HEK293 (cell line): ENCODE measurements around the gene KCNJ14.

Experiments used
- CTCF ChIA-PET: fragments of 350-600 bp; formaldehyde crosslinking; extraction: SDS; loops from one replicate; lab custom pipeline; 2021; ENCODE audit warnings: antibody characterized with exemption; lab: Yijun Ruan, JAX
- POLR2A ChIA-PET: fragments of 300-600 bp; formaldehyde crosslinking; extraction: SDS; loops from one replicate; lab custom pipeline; 2020; ENCODE audit warnings: antibody characterized with exemption, inconsistent platforms; lab: Yijun Ruan, JAX
- H3K27ac ChIP-seq: fragments of 200-500 bp; sonication (Bioruptor generic); 2 replicates; pipeline ENCODE4 v1.5.1; 2014; ENCODE audit warnings: low read depth, low read length, control low read depth, inconsistent platforms; ENCODE audit errors: extremely low read depth
- H3K36me3 ChIP-seq, 2 experiments: fragments of 200-500 bp in 1 of 2; sonication (Bioruptor generic) in 1 of 2; 1 replicate in 1 of 2; 2 replicates in 1 of 2; pipeline ENCODE4 v1.5.1; 2014 to 2017; ENCODE audit warnings: inconsistent platforms in 2 of 2, low read length in 2 of 2; ENCODE audit not compliant: control insufficient read depth in 2 of 2, insufficient read depth in 1 of 2
- H3K4me1 ChIP-seq: fragments of 200-500 bp; sonication (Bioruptor generic); 2 replicates; pipeline ENCODE4 v1.5.1; 2014; ENCODE audit warnings: mild to moderate bottlenecking, low read length, inconsistent platforms; ENCODE audit not compliant: control insufficient read depth, insufficient read depth
- H3K4me3 ChIP-seq: 2 replicates; pipeline ENCODE4 v1.5.1; 2011; ENCODE audit warnings: low read depth, mild to moderate bottlenecking, control low read depth, low read length, moderate library complexity
- H3K9me3 ChIP-seq: fragments of 200-500 bp; sonication (Bioruptor generic); 2 replicates; pipeline ENCODE4 v1.5.1; 2014; ENCODE audit warnings: low read depth, low read length, inconsistent platforms; ENCODE audit not compliant: control insufficient read depth, insufficient read depth
- EGR2 ChIP-seq: fragments of 450-650 bp; formaldehyde crosslinking; IDR thresholded peaks from 2 replicates; pipeline ENCODE4 v1.5.1; 2016; ENCODE audit warnings: low read depth, missing biosample characterization, missing genetic modification characterization
- KLF16 ChIP-seq: fragments of 450-650 bp; formaldehyde crosslinking; IDR thresholded peaks from 2 replicates; pipeline ENCODE4 v1.5.1; 2017; ENCODE audit warnings: missing biosample characterization, missing genetic modification characterization
- KLF9 ChIP-seq: fragments of 450-650 bp; formaldehyde crosslinking; IDR thresholded peaks from 2 replicates; pipeline ENCODE4 v1.5.1; 2016; ENCODE audit warnings: missing biosample characterization, missing genetic modification characterization, low read depth
- OVOL3 ChIP-seq: fragments of 450-650 bp; formaldehyde crosslinking; IDR thresholded peaks from 2 replicates; pipeline ENCODE4 v1.5.1; 2016; ENCODE audit warnings: missing biosample characterization, missing genetic modification characterization
- RBAK ChIP-seq: fragments of 450-650 bp; formaldehyde crosslinking; IDR thresholded peaks from 2 replicates; pipeline ENCODE4 v1.5.1; 2016; ENCODE audit warnings: missing biosample characterization, missing genetic modification characterization
- YY2 ChIP-seq: fragments of 450-650 bp; formaldehyde crosslinking; IDR thresholded peaks from 2 replicates; pipeline ENCODE4 v1.5.1; 2016; ENCODE audit warnings: missing biosample characterization, missing genetic modification characterization
- ZIC2 ChIP-seq: fragments of 450-650 bp; formaldehyde crosslinking; IDR thresholded peaks from 2 replicates; pipeline ENCODE4 v1.5.1; 2016; ENCODE audit warnings: missing biosample characterization, missing genetic modification characterization
- ZNF112 ChIP-seq: fragments of 450-650 bp; formaldehyde crosslinking; IDR thresholded peaks from 2 replicates; pipeline ENCODE4 v1.5.0; 2017; ENCODE audit warnings: missing biosample characterization, missing genetic modification characterization
- ZNF132 ChIP-seq: fragments of 450-650 bp; formaldehyde crosslinking; IDR thresholded peaks from 2 replicates; pipeline ENCODE4 v1.5.1; 2017; ENCODE audit warnings: missing biosample characterization, missing genetic modification characterization, borderline replicate concordance
- ZNF202 ChIP-seq: fragments of 450-650 bp; formaldehyde crosslinking; IDR thresholded peaks from 2 replicates; pipeline ENCODE4 v1.5.1; 2016; ENCODE audit warnings: missing biosample characterization, missing genetic modification characterization, borderline replicate concordance
- ZNF214 ChIP-seq: fragments of 450-650 bp; formaldehyde crosslinking; IDR thresholded peaks from 2 replicates; pipeline ENCODE4 v1.5.1; 2017; ENCODE audit warnings: missing biosample characterization, mild to moderate bottlenecking, missing genetic modification characterization, borderline replicate concordance
- ZNF223 ChIP-seq: fragments of 450-650 bp; formaldehyde crosslinking; IDR thresholded peaks from 2 replicates; pipeline ENCODE4 v1.5.1; 2016; ENCODE audit warnings: missing biosample characterization, missing genetic modification characterization
- ZNF48 ChIP-seq: fragments of 450-650 bp; formaldehyde crosslinking; IDR thresholded peaks from 2 replicates; pipeline ENCODE4 v1.5.1; 2016; ENCODE audit warnings: missing biosample characterization, missing genetic modification characterization
- ZNF501 ChIP-seq: fragments of 450-650 bp; formaldehyde crosslinking; IDR thresholded peaks from 2 replicates; pipeline ENCODE4 v1.5.1; 2016; ENCODE audit warnings: missing biosample characterization, missing genetic modification characterization
- ZNF596 ChIP-seq: fragments of 450-650 bp; IDR thresholded peaks from 2 replicates; pipeline ENCODE4 v1.5.0; 2018; ENCODE audit warnings: missing biosample characterization, mild to moderate bottlenecking, missing genetic modification characterization, moderate library complexity
- ZNF837 ChIP-seq: fragments of 450-650 bp; formaldehyde crosslinking; IDR thresholded peaks from 2 replicates; pipeline ENCODE4 v1.5.1; 2016; ENCODE audit warnings: missing biosample characterization, missing genetic modification characterization
- ZSCAN16 ChIP-seq: fragments of 450-650 bp; formaldehyde crosslinking; IDR thresholded peaks from 2 replicates; pipeline ENCODE4 v1.5.1; 2016; ENCODE audit warnings: missing biosample characterization, missing genetic modification characterization
- TF ChIP-seq, protein P1 (sequence below): fragments of 450-650 bp; formaldehyde crosslinking; IDR thresholded peaks from 2 replicates; pipeline ENCODE4 v1.5.1; 2016; ENCODE audit warnings: missing biosample characterization, missing genetic modification characterization
- TF ChIP-seq, protein P2 (sequence below): fragments of 450-650 bp; formaldehyde crosslinking; IDR thresholded peaks from 2 replicates; pipeline ENCODE4 v1.5.1; 2017; ENCODE audit warnings: missing biosample characterization, missing genetic modification characterization

Gene KCNJ14

DNA sequence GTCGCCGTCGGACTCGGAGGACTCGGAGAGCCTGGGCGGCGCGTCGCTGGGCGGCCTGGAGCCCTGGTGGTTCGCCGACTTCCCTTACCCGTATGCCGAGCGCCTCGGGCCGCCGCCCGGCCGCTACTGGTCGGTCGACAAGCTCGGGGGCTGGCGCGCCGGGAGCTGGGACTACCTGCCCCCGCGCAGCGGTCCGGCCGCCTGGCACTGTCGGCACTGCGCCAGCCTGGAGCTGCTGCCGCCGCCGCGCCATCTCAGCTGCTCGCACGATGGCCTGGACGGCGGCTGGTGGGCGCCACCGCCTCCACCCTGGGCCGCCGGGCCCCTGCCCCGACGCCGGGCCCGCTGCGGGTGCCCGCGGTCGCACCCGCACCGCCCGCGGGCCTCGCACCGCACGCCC, 12.1 kb upstream of the KCNJ14 start:
- POLR2A ChIA-PET, result no interaction called here
- peaks cover 15 to 16% of the 10 kb centered on the region in 2 experiments for H3K36me3 ChIP-seq
- CTCF ChIA-PET, result interaction anchor here (0.5 to 1.1 kb wide), 4 partner anchors 20 to 148 kb away, joined by 3 to 4 read pairs (median 4); partner anchors contain the start of gene KDELR1
- TF ChIP-seq KLF16 (tag by site-specific recombination), result no peak
- TF ChIP-seq RBAK (tag by site-specific recombination), result no peak
- TF ChIP-seq, protein P1, sequence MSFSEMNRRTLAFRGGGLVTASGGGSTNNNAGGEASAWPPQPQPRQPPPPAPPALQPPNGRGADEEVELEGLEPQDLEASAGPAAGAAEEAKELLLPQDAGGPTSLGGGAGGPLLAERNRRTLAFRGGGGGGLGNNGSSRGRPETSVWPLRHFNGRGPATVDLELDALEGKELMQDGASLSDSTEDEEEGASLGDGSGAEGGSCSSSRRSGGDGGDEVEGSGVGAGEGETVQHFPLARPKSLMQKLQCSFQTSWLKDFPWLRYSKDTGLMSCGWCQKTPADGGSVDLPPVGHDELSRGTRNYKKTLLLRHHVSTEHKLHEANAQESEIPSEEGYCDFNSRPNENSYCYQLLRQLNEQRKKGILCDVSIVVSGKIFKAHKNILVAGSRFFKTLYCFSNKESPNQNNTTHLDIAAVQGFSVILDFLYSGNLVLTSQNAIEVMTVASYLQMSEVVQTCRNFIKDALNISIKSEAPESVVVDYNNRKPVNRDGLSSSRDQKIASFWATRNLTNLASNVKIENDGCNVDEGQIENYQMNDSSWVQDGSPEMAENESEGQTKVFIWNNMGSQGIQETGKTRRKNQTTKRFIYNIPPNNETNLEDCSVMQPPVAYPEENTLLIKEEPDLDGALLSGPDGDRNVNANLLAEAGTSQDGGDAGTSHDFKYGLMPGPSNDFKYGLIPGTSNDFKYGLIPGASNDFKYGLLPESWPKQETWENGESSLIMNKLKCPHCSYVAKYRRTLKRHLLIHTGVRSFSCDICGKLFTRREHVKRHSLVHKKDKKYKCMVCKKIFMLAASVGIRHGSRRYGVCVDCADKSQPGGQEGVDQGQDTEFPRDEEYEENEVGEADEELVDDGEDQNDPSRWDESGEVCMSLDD (tag by site-specific recombination), result no peak
- TF ChIP-seq YY2, result no peak
- no peak for TF ChIP-seq ZNF596 (tag by site-specific recombination)
- TF ChIP-seq KLF9, result no peak
- no peak for TF ChIP-seq ZNF501 (tag by site-specific recombination)
- TF ChIP-seq ZNF223 (tag by site-specific recombination), result no peak
- TF ChIP-seq ZNF132 (tag by site-specific recombination), result no peak
- TF ChIP-seq ZNF202 (tag by site-specific recombination), result no peak
- no peak for TF ChIP-seq ZNF48 (tag by site-specific recombination)
- no peak for TF ChIP-seq EGR2 (tag by site-specific recombination)
- no peak for TF ChIP-seq OVOL3
- no peak for TF ChIP-seq ZNF837 (tag by site-specific recombination)
- no peak for TF ChIP-seq ZIC2 (tag by site-specific recombination)
- no peak for TF ChIP-seq ZNF214
- no peak for TF ChIP-seq ZNF112 (tag by site-specific recombination)
- H3K4me1 ChIP-seq, result peaks cover 8% of the 10 kb centered on the region
- H3K4me3 ChIP-seq, result no peak overlapping the region
- H3K9me3 ChIP-seq, result no peaks in the 10 kb centered on the region
- H3K27ac ChIP-seq, result no peak overlapping the region

DNA sequence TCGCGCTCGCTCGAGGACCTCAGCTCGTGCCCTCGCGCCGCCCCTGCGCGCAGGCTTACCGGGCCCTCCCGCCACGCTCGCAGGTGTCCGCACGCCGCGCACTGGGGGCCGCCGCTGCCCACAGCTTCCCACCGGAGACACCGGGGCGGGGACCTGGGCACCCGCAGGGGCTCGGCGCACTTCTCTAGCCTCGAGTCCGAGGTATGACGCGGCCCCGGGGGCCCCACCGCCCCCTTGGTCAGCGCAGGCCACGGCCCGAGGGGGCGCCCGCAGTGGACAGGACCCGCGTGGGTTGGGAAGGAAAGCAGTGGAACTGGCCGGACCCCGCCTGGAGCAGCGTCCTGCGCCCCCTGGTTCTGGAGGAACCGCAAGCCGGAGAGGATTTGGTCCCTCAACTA, 11.6 kb upstream of the KCNJ14 start:
- CTCF ChIA-PET, result interaction anchor here (0.5 to 1.1 kb wide), 3 partner anchors 21 to 149 kb away, joined by 3 to 4 read pairs (median 3); no protein-coding TSS in a partner anchor
- no peak overlapping the region for H3K4me3 ChIP-seq
- POLR2A ChIA-PET, result no interaction called here

More for the DNA sequence above, 11.6 kb upstream of the KCNJ14 start:
- H3K9me3 ChIP-seq, result no peaks in the 10 kb centered on the region
- H3K4me1 ChIP-seq, result peaks cover 8% of the 10 kb centered on the region
- no peak overlapping the region for H3K27ac ChIP-seq
- H3K36me3 ChIP-seq, result peaks cover 20 to 21% of the 10 kb centered on the region in 2 experiments
- TF ChIP-seq, protein P2, sequence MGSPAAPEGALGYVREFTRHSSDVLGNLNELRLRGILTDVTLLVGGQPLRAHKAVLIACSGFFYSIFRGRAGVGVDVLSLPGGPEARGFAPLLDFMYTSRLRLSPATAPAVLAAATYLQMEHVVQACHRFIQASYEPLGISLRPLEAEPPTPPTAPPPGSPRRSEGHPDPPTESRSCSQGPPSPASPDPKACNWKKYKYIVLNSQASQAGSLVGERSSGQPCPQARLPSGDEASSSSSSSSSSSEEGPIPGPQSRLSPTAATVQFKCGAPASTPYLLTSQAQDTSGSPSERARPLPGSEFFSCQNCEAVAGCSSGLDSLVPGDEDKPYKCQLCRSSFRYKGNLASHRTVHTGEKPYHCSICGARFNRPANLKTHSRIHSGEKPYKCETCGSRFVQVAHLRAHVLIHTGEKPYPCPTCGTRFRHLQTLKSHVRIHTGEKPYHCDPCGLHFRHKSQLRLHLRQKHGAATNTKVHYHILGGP (tag by site-specific recombination), result no peak
- no peak for TF ChIP-seq ZSCAN16
